HepG2 (cell line): ENCODE measurements around the gene SMIM10L1. TPM values are rescaled to one million over a fixed set of nuclear protein-coding genes. Genes with fewer than 3 reads are reported as not detected.

Experiments
- ATAC-seq: fragments of 200-7000 bp; cut with Tn5 transposase; 3 replicates; pipeline ENCODE4 v1.9.1; 2020; ENCODE audit warnings: mild to moderate bottlenecking, moderate library complexity
- BruUV-seq: library from RNA; stranded (reverse); fragments of 400-500 nt; replicated peaks from 2 replicates; lab custom pipeline; 2021; lab: Mats Ljungman, UMichigan
- CTCF ChIA-PET: fragments of 300-600 bp; formaldehyde crosslinking; extraction: SDS; loops from one replicate; lab custom pipeline; 2021; ENCODE audit warnings: low total read pairs, inconsistent platforms, low intra/inter-chr PET ratio; lab: Yijun Ruan, JAX
- POLR2A ChIA-PET: fragments of 350-600 bp; sonication (Branson Sonifier 250); formaldehyde crosslinking; loops from one replicate; lab custom pipeline; 2020; ENCODE audit warnings: antibody characterized with exemption, inconsistent platforms; lab: Yijun Ruan, JAX
- DNase-seq: peaks from one replicate; pipeline ENCODE4 v3.0.0-alpha.2; 2015; ENCODE audit warnings: low spot score
- FAIRE-seq: peaks from 3 replicates; lab custom pipeline; 2011; peaks lifted over from hg19 to GRCh38; lab: Jason Lieb, UNC
- H2AFZ ChIP-seq: one replicate; pipeline ENCODE4 v1.6.1; 2011; ENCODE audit warnings: low read length, inconsistent platforms
- H3K27ac ChIP-seq: fragments of 300-600 bp; 3 replicates; pipeline ENCODE4 v1.8.0; 2011; ENCODE audit warnings: mixed run types, mild to moderate bottlenecking, mixed read lengths, low read length, inconsistent platforms; ENCODE audit not compliant: insufficient read depth; ENCODE audit errors: extremely low read length
- H3K27me3 ChIP-seq, 2 experiments: fragments of 200-600 bp in 1 of 2; 2 replicates in 1 of 2; 3 replicates in 1 of 2; pipeline versions ENCODE4 v1.6.0 to v1.8.0; 2011; ENCODE audit warnings: low read length in 2 of 2, mild to moderate bottlenecking in 2 of 2, moderate library complexity in 2 of 2, inconsistent platforms in 1 of 2; ENCODE audit not compliant: insufficient read depth in 2 of 2, control insufficient read depth in 1 of 2
- H3K36me3 ChIP-seq, 2 experiments: fragments of 200-600 bp in 1 of 2; replicated peaks in 1 of 2; 2 replicates in 1 of 2; 3 replicates in 1 of 2; pipeline versions ENCODE4 v1.5.1 to v1.8.0; 2011; ENCODE audit warnings: low read length in 2 of 2, inconsistent platforms in 1 of 2; ENCODE audit not compliant: insufficient read depth in 2 of 2, control insufficient read depth in 1 of 2
- H3K4me1 ChIP-seq: 2 replicates; pipeline ENCODE4 v1.5.1; 2012; ENCODE audit warnings: low read length, inconsistent platforms; ENCODE audit not compliant: insufficient read depth
- H3K4me2 ChIP-seq: 2 replicates; pipeline ENCODE4 v1.6.0; 2011; ENCODE audit warnings: low read depth, low read length, inconsistent platforms
- H3K4me3 ChIP-seq, 3 experiments: fragments of 200-600 bp in 1 of 3; sonication (generic), shearing (Covaris generic) in 1 of 3; replicated peaks in 1 of 3; 2 replicates each; pipeline ENCODE4 v1.5.1; 2011 to 2016; ENCODE audit warnings: low read length in 3 of 3, inconsistent platforms in 2 of 3, low read depth in 2 of 3, mild to moderate bottlenecking in 2 of 3, control low read depth in 1 of 3, mixed read lengths in 1 of 3; ENCODE audit not compliant: insufficient read depth in 1 of 3
- H3K79me2 ChIP-seq: one replicate; pipeline ENCODE4 v1.6.1; 2011; ENCODE audit warnings: low read length, inconsistent platforms; ENCODE audit not compliant: insufficient read depth
- H3K9ac ChIP-seq: 2 replicates; pipeline ENCODE4 v1.6.0; 2011; ENCODE audit warnings: mild to moderate bottlenecking, low read depth, low read length, inconsistent platforms; ENCODE audit not compliant: insufficient read depth
- H3K9me3 ChIP-seq: 2 replicates; pipeline ENCODE4 v1.5.1; 2012; ENCODE audit warnings: mild to moderate bottlenecking, low read length
- H4K20me1 ChIP-seq: 2 replicates; pipeline ENCODE4 v1.6.0; 2011; ENCODE audit warnings: inconsistent platforms, mild to moderate bottlenecking, low read length, moderate library complexity; ENCODE audit not compliant: insufficient read depth
- ERF ChIP-seq: IDR thresholded peaks from 2 replicates; pipeline ENCODE4 v1.6.1; 2018; ENCODE audit warnings: missing biosample characterization, missing genetic modification reagents
- HHEX ChIP-seq: IDR thresholded peaks from 2 replicates; pipeline ENCODE4 v1.6.1; 2016; ENCODE audit warnings: control low read depth
- HNRNPK ChIP-seq: fragments of 200-400 bp; formaldehyde crosslinking; IDR thresholded peaks from 2 replicates; pipeline ENCODE4 v1.6.1; 2018; ENCODE audit warnings: low read length, low read depth, moderate library complexity, mild to moderate bottlenecking; ENCODE audit not compliant: poor library complexity, severe bottlenecking
- NCOA2 ChIP-seq: sonication (generic); formaldehyde crosslinking; IDR thresholded peaks from 2 replicates; pipeline ENCODE4 v1.8.0; 2022; ENCODE audit warnings: inconsistent platforms
- PITX1 ChIP-seq: sonication (generic); formaldehyde crosslinking; IDR thresholded peaks from 2 replicates; pipeline ENCODE4 v1.5.1; 2020; ENCODE audit warnings: mild to moderate bottlenecking, missing genetic modification reagents
- RORA ChIP-seq: sonication (generic); formaldehyde crosslinking; IDR thresholded peaks from 2 replicates; pipeline ENCODE4 v1.5.0; 2020; ENCODE audit warnings: mild to moderate bottlenecking, missing genetic modification reagents, moderate library complexity
- SRSF1 ChIP-seq: fragments of 200-400 bp; formaldehyde crosslinking; optimal IDR thresholded peaks from 2 replicates; pipeline ENCODE3; 2017; ENCODE audit warnings: mild to moderate bottlenecking, low read depth, low read length, moderate library complexity
- THAP11 ChIP-seq: IDR thresholded peaks from 2 replicates; pipeline ENCODE4 v1.6.1; 2016; ENCODE audit warnings: missing biosample characterization, missing genetic modification reagents
- TOPORS ChIP-seq: sonication (generic); formaldehyde crosslinking; IDR thresholded peaks from 2 replicates; pipeline ENCODE4 v1.8.0; 2023; ENCODE audit warnings: mild to moderate bottlenecking, missing genetic modification reagents
- ZNF143 ChIP-seq: sonication (generic); formaldehyde crosslinking; IDR thresholded peaks from 2 replicates; pipeline ENCODE4 v1.4.0; 2020; ENCODE audit warnings: missing genetic modification reagents
- ZNF333 ChIP-seq: sonication (generic); formaldehyde crosslinking; IDR thresholded peaks from 2 replicates; pipeline ENCODE4 v1.4.0; 2020; ENCODE audit warnings: mild to moderate bottlenecking, missing genetic modification reagents, borderline replicate concordance
- ZNF451 ChIP-seq: sonication (generic); formaldehyde crosslinking; IDR thresholded peaks from 2 replicates; pipeline ENCODE4 v1.5.0; 2020; ENCODE audit warnings: mild to moderate bottlenecking, missing genetic modification reagents
- ZNF747 ChIP-seq: sonication (generic); formaldehyde crosslinking; IDR thresholded peaks from 2 replicates; pipeline ENCODE4 v1.8.1; 2023; ENCODE audit warnings: missing genetic modification reagents, mild to moderate bottlenecking, borderline replicate concordance
- ZNF839 ChIP-seq: sonication (generic); formaldehyde crosslinking; IDR thresholded peaks from 2 replicates; pipeline ENCODE4 v1.4.0; 2020; ENCODE audit warnings: missing genetic modification reagents, mild to moderate bottlenecking, borderline replicate concordance
- WGBS: methylation state at CpG from one replicate; pipeline ENCODE4 v1.1.6; 2017; ENCODE audit warnings: low lambda C conversion rate; 5-methylcytosine and 5-hydroxymethylcytosine counted together
- in situ Hi-C: cut with HindIII; loops from 2 replicates; pipeline ENCODE4 v1.10.0; 2017; ENCODE audit warnings: low pct_unique_long_range_greater_than_20kb; ENCODE audit not compliant: extremely low pct_ligation_motif_present
- intact Hi-C: fragments of 100-400 bp; cut with micrococcal nuclease; formaldehyde crosslinking; loops from one replicate; pipeline ENCODE4 v1.10.0; 2022; ENCODE audit not compliant: unreplicated experiment
- polyA plus RNA-seq, 8 experiments: library from polyadenylated mRNA; depleted of rRNA in 3 of 8; stranded (reverse) in 7 of 8; unstranded in 1 of 8; fragments of >200 nt; fragmentation: Illumina TruSeq in 4 of 8; extraction: Trizol in 4 of 8; gene quantifications; 2 replicates each; pipeline versions ENCODE4 v1.2.1 to v1.2.3, GENCODE V29; 2011 to 2016; ENCODE audit warnings: low read depth in 4 of 8, missing spikeins in 1 of 8, mixed read lengths in 1 of 8; ENCODE audit not compliant: insufficient read depth in 1 of 8
- total RNA-seq, 5 experiments: library from RNA; depleted of rRNA; stranded (reverse); fragments of >200 nt; fragmentation: Illumina TruSeq; extraction: Trizol; gene quantifications; 2 replicates each; pipeline ENCODE4 v1.2.3, GENCODE V29; 2016; ENCODE audit warnings: low read depth in 1 of 5
- TF ChIP-seq, protein P1 (sequence below): sonication (generic); formaldehyde crosslinking; IDR thresholded peaks from 2 replicates; pipeline ENCODE4 v1.4.0; 2020; ENCODE audit warnings: low read depth, mild to moderate bottlenecking, missing genetic modification reagents
- TF ChIP-seq, protein P2 (sequence below): sonication (generic); formaldehyde crosslinking; conservative IDR thresholded peaks from 2 replicates; pipeline ENCODE4 v1.4.0; 2020; ENCODE audit warnings: missing genetic modification reagents
- TF ChIP-seq, protein P3 (sequence below): sonication (generic); formaldehyde crosslinking; IDR thresholded peaks from 2 replicates; pipeline ENCODE4 v1.4.0; 2020; ENCODE audit warnings: missing genetic modification reagents, borderline replicate concordance

Gene SMIM10L1
- total and polyA plus RNA-seq, 2 of the 13 experiments (the other 11 are each of a cell fraction or from before 2014, with no cell fraction given): 3.7 to 11.8 TPM

DNA sequence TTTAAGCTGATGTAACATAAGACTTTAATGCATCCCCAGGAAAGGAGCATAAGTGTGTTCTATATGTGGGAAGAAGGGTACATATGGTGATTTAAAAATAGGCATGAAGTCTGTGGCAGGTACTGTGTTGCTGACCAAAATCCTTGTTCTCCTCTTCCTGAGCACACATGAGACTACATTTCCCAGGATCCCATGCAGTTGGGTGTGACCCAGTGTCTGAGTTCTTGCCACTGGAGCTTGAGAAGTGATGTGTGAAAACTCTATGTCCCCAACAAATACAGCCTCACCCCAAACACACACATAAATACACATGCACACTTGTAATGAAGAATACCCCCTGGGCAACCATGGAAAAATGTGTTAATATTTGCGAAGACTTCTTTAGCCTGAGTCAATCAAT is 8.5 kb upstream of the SMIM10L1 start:
- no peak for FAIRE-seq
- H3K4me1 ChIP-seq: peaks cover 26% of the 10 kb centered on the region
- WGBS: 89% methylated on average over 1 of the region's 1 CpG
- H3K9me3 ChIP-seq: no peaks in the 10 kb centered on the region
- H4K20me1 ChIP-seq: peaks cover 14% of the 10 kb centered on the region
- H3K4me2 ChIP-seq: no peak overlapping the region
- H3K36me3 ChIP-seq: peaks cover 9 to 50% of the 10 kb centered on the region in 2 experiments
- in situ Hi-C loops (no loop called here), intact Hi-C loops (no loop called here)
- H3K79me2 ChIP-seq: peaks cover 96% of the 10 kb centered on the region
- ATAC-seq: no peak
- no peak overlapping the region for H3K27ac ChIP-seq
- no peaks in the 10 kb centered on the region for H3K27me3 ChIP-seq
- ChIA-PET CTCF (no interaction called here), POLR2A (interaction anchor here (1.9 kb wide), 1 partner anchor 9 kb away, joined by 11 read pairs; the partner anchor contains the start of gene SMIM10L1)
- no peak overlapping the region for H3K9ac ChIP-seq
- H2AFZ ChIP-seq: no peak overlapping the region
- no TSS peak for BruUV-seq
- TF ChIP-seq, protein P1, sequence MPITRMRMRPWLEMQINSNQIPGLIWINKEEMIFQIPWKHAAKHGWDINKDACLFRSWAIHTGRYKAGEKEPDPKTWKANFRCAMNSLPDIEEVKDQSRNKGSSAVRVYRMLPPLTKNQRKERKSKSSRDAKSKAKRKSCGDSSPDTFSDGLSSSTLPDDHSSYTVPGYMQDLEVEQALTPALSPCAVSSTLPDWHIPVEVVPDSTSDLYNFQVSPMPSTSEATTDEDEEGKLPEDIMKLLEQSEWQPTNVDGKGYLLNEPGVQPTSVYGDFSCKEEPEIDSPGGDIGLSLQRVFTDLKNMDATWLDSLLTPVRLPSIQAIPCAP (CRISPR knock-in tag): no peak
- TF ChIP-seq ZNF451 (CRISPR knock-in tag): no peak
- TF ChIP-seq PITX1: no peak
- TF ChIP-seq HHEX (CRISPR knock-in tag): no peak
- no peak for TF ChIP-seq HNRNPK
- TF ChIP-seq NCOA2 (CRISPR knock-in tag): no peak
- TF ChIP-seq ZNF747 (CRISPR knock-in tag): no peak
- TF ChIP-seq ZNF333 (CRISPR knock-in tag): no peak
- TF ChIP-seq, protein P2, sequence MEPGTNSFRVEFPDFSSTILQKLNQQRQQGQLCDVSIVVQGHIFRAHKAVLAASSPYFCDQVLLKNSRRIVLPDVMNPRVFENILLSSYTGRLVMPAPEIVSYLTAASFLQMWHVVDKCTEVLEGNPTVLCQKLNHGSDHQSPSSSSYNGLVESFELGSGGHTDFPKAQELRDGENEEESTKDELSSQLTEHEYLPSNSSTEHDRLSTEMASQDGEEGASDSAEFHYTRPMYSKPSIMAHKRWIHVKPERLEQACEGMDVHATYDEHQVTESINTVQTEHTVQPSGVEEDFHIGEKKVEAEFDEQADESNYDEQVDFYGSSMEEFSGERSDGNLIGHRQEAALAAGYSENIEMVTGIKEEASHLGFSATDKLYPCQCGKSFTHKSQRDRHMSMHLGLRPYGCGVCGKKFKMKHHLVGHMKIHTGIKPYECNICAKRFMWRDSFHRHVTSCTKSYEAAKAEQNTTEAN (CRISPR knock-in tag): no peak
- no peak for TF ChIP-seq ZNF839 (CRISPR knock-in tag)
- TF ChIP-seq THAP11 (CRISPR knock-in tag): peak; percentile 89
- TF ChIP-seq ERF (CRISPR knock-in tag): no peak
- TF ChIP-seq RORA (CRISPR knock-in tag): no peak
- peak; percentile 80 for TF ChIP-seq ZNF143 (CRISPR knock-in tag)
- TF ChIP-seq TOPORS (CRISPR knock-in tag): no peak
- TF ChIP-seq, protein P3, sequence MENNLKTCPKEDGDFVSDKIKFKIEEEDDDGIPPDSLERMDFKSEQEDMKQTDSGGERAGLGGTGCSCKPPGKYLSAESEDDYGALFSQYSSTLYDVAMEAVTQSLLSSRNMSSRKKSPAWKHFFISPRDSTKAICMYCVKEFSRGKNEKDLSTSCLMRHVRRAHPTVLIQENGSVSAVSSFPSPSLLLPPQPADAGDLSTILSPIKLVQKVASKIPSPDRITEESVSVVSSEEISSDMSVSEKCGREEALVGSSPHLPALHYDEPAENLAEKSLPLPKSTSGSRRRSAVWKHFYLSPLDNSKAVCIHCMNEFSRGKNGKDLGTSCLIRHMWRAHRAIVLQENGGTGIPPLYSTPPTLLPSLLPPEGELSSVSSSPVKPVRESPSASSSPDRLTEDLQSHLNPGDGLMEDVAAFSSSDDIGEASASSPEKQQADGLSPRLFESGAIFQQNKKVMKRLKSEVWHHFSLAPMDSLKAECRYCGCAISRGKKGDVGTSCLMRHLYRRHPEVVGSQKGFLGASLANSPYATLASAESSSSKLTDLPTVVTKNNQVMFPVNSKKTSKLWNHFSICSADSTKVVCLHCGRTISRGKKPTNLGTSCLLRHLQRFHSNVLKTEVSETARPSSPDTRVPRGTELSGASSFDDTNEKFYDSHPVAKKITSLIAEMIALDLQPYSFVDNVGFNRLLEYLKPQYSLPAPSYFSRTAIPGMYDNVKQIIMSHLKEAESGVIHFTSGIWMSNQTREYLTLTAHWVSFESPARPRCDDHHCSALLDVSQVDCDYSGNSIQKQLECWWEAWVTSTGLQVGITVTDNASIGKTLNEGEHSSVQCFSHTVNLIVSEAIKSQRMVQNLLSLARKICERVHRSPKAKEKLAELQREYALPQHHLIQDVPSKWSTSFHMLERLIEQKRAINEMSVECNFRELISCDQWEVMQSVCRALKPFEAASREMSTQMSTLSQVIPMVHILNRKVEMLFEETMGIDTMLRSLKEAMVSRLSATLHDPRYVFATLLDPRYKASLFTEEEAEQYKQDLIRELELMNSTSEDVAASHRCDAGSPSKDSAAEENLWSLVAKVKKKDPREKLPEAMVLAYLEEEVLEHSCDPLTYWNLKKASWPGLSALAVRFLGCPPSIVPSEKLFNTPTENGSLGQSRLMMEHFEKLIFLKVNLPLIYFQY: no peak
- no peak for TF ChIP-seq SRSF1
- no peak for DNase-seq
- no peak overlapping the region for H3K4me3 ChIP-seq
